ACHN (cell line): ENCODE measurements around the gene OR10K2.
"Not testable (repeated sequence)": the region's sequence is repeated elsewhere in the genome, so short reads cannot be mapped to it uniquely, and the experiment has no call there.

Experiments
- DNase-seq: peaks from one replicate; pipeline ENCODE4 v3.0.0-alpha.2; 2015
- in situ Hi-C: cut with HindIII; loops from 2 replicates; pipeline ENCODE4 v1.10.0; 2017; ENCODE audit warnings: low sequenced_read_pairs, low pct_ligation_motif_present, low pct_unique_long_range_greater_than_20kb

OR10K2 gene, protein sequence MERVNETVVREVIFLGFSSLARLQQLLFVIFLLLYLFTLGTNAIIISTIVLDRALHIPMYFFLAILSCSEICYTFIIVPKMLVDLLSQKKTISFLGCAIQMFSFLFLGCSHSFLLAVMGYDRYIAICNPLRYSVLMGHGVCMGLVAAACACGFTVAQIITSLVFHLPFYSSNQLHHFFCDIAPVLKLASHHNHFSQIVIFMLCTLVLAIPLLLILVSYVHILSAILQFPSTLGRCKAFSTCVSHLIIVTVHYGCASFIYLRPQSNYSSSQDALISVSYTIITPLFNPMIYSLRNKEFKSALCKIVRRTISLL

DNA sequence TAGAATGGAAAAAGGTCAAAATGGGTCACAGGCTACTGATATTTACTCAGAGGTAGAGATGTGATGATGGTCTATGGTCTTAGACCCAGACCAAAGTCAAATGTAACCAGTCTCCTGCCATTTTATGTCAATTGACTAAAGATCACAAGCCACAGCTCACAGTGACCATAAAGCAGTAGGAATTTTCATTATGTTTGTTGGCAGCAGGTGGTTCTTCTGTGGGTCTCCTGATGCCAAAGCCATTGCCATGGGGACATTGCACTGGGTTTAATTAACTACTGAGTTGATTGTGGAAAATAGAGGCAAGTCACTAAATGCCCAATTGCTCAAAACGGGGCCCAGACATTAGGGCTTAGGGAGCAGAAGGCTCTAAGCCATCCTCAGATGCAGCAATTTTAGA lies at the start of gene OR10K2:
OR10K2 (minus strand) TSS at position 101 of the 400 bp plus-strand sequence. CDS start 5,371 bp downstream, outside the sequence.
- no peak for DNase-seq
- in situ Hi-C loops: no loop called here

DNA sequence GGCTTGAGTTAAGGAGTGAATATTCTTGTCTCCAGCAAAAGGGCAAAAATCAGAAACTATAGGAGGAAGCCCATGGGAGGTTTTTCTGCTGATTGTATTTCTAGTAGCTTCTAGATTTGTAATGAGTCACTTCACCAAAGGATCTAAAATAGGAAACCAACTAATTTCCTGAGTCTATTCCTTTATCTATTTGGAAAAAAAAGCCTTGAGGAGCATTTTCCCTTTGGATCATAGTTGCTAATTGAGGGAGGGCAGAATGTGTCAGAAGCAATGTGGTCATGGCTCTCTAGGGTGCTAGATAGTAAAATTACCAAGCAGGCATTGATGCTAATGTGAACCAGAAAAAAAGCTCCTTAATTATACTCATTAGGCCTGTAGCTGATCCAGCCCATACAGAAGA lies 45.9 kb upstream of the OR10K2 start, which contains the start of gene OR10R2:
OR10R2 (plus strand) TSS at position 301 of the 400 bp plus-strand sequence. CDS start 106 bp downstream, outside the sequence.
- no peak for DNase-seq
- in situ Hi-C loops: no loop called here

DNA sequence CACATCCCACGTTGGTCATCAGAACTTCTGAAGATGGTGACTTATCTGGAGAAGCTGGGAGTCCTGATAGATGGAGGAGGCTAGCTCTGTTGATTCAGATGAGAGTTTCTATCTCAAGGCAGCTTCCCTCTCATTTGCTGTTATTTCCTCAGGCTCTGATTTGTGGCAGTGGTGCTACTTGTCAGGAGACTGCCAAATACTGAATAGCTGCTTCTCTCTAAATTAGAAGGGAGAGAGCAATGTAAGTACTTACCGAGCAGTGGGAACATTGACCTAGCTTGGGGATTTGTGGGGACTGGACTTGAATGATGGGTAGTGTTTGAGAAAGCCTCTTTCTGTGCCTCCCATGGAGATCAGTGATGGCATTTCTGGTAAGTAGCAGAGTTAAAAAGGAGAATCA lies 35.5 kb upstream of the OR10K2 start, which contains the start of gene OR10K1:
OR10K1 (plus strand) TSS at position 301 of the 400 bp plus-strand sequence. CDS start 3,728 bp downstream, outside the sequence.
- in situ Hi-C loops: no loop called here

DNA sequence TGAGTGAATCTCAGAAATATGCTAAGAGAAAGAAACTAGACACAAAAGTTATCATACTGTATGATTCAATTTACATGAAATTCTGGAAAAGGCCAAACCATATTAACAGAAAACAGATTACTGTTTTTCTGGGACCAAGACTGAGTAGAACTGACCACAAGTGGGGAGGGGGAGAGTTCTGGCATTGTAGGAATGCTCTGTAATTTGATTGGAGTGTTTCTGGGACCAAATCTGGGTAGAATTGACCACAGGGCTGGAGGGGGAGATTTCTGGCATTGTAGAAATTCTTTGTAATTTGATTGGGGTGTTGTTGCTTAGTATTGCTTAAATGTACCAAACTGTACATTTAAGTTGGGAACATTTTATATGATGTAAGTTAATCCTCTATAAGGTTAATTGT lies 32.2 kb upstream of the OR10K2 start:
- DNase-seq: no peak
- in situ Hi-C loops: no loop called here

More for the DNA sequence above, 35.5 kb upstream of the OR10K2 start, which contains the start of gene OR10K1:
- no peak for DNase-seq

DNA sequence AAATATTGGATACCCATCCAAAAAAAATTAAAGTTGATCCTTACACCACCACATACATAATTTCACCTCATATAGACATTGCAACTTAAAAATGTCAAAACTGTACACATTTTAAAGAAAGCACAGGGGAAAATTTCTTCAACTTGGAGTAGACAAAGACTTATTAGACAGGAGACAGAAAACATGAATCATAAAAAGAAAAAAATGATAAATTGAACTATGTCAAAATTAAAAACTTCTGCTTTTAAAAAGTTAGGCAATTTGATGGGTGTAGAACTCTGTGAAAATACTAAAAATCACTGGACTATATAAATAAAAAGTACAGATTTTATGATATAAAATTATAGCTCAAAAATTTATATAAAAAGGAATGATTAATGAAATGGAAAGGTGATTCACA lies 31.2 kb upstream of the OR10K2 start:
- no peak for DNase-seq
- in situ Hi-C loops: no loop called here

DNA sequence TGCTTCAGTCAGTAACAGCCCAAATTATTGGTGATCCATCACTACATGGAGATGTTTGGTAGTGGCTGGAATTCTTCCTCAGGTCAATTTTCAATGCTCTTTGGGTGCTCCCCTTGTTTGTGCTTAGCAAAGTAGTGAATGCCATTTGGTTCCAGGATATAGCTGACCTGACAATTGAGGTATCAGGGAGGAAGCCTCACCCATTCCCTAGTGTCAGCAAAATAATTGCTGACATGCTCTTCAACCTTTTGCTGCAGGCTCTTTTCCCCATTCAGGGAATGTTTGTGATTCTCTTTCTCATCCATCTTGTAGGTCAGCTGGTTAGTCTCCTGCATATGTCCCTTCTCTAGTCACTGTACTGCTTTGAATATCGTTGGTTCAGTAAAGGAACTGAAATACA lies 28.5 kb upstream of the OR10K2 start:
- in situ Hi-C loops: no loop called here

DNA sequence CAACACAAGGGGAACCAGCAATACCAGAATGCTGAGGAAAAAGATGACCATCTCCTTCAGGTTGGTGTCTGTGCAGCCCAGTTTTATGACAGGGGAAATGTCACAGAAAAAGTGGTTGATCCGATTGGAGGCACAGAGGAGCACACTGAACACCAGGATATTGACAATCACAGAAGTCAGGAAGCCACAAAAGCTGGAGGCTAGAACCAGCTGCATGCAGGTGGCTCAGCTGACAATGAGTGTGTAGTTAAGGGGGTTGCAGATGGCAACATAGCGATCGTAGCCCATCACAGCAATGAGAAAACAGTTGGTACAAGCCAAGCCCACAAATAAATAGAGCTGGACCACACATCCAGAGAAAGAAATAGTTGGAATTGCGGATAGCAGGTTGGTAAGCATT lies 19.3 kb upstream of the OR10K2 start:
- DNase-seq: no peak
- in situ Hi-C loops: no loop called here

More for the DNA sequence above, 28.5 kb upstream of the OR10K2 start:
- no peak for DNase-seq

DNA sequence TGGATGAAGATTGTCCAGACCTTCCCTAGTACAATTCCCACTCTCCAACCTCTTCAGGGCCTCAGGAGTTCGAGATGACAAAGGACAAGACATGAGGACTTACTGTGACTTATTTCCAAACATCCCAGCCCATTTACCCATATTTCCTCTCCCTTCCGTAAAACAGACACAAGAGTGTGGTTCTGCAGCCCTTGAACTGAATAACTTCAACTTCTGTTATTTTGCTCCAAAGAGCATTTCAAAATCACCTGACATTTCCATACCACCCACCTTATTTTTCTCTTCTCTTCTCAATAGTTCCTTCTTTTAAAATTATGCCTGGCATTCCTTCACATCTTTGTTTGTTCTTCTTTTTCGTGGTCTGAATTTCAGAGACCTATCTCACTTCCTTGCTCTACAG lies 8.7 kb upstream of the OR10K2 start:
- no peak for DNase-seq
- in situ Hi-C loops: no loop called here

DNA sequence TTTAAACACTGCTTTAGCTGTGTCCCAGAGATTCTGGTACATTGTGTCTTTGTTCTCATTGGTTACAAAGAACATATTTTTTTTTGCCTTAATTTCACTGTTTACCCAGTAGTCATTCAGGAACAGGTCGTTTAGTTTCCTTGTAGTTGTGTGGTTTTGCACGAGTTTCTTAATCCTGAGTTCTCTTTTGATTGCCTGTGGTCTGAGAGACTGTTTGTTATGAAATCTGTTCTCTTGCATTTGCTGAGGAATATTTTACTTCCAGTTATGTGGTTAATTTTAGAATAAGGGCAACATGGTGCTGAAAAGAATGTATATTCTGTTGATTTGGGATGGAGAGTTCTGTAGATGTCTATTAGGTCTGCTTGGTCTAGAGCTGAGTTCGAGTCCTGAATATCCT lies 4.1 kb upstream of the OR10K2 start:
- DNase-seq, in situ Hi-C loops: not testable (repeated sequence)

DNA sequence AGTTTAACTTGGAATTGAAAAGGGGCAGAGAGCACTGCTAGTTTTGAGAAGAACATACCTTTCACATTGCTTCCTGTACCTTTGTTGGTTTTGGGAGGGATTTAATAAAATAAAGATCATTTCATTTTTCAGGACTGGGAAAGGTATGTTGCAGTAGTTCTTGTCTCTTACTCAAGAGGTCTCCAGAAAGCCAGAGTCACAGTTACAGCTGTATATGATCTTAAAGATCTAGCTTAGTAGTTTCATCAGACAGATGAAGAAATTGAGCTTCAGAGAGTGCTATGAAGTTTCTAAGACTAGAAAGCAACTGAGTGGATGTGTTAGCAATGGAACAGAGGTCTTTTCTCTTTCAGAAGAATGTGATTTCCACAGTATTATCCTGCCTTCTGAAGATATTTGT lies 1.0 kb downstream of the OR10K2 start:
- DNase-seq: no peak
- in situ Hi-C loops: no loop called here

DNA sequence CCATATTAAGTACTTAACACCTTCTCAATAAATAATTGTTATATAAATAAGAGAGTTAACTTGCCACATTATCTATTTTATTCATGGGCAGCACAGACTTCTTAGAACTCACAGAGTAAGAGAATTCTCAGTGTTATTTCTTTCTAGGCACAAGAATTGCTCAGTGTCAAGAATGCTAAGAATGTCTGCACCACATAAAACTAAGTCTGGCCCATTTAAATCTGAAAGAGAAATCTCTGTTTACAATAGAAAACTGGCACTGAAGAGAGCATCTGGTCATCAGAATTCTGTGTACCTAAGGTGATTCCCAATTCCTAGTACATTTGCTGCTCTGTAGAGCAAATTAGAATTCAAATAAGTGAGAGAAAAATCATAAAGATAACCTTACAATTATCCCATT lies 3.8 kb downstream of the OR10K2 start:
- in situ Hi-C loops: no loop called here
- no peak for DNase-seq

DNA sequence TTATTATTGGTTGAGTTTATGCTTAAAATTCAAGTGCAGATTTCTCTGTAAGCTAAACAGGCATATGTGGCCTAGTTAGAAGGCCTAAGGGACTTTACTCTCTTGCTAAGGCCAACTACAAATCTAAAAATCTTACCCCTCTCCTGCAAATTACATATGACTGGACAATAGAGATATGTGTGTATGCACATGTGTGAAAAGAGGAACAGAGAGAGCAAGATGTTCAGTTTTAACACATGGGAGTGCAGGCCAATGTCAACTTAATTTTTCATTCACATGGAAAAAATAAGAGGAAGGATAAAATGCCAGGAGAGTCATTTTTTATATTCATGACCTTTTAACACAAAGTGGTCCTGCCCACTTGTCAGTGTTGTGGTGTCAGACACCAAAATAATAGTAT lies 8.5 kb downstream of the OR10K2 start:
- in situ Hi-C loops: no loop called here
- DNase-seq: no peak

DNA sequence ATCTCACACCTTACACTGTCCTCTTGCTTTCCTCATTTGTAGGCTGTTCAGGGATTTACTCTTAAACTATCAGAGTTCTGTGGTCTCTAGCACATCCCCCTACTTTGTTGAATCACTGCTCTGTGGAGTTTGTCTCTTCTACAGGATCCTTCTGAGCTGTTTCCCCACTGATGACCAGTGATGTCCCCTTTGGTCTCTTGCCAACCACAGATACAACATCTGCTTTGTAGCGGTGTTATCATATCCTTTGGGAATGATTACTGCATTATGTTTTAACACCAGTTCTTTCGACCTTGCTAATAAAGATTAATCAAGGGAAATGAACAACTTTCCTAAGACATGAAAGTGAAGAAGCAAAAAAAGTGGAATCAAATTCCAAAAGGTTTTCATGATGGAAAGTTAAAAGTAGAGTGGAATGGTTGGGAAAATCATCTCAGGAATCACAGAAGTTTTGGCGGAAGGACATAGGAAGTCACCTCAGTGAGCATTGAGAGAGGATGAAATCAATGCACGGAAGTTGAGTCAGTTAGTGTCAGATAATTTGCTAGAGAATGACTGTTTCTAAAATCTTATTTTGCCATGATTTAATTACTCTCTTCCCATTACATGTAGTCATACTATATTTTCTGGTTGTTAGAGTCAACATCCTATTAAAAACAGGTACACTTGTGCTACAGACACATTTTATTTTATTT lies 11.2 kb downstream of the OR10K2 start:
- no peak for DNase-seq
- in situ Hi-C loops: no loop called here

DNA sequence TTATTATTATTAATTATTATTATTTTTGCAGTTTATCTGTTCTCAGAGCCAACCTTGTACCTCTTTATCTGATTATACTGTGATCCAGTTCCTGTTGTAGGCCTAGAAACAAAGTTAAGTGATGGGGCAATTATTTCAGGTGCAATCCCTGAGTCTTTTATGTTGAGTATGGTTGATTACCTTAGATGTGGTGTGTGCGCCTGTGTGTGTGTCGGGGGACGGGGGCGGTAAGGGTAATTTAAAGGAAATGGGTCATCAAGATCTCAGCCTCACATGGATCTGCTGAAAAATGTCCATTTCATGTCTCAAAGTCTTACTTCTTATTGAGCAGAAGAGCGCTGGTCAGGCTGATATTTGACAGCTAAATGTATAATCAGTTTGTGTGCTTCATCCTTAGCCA lies 18.9 kb downstream of the OR10K2 start:
- DNase-seq: no peak
- in situ Hi-C loops: no loop called here

DNA sequence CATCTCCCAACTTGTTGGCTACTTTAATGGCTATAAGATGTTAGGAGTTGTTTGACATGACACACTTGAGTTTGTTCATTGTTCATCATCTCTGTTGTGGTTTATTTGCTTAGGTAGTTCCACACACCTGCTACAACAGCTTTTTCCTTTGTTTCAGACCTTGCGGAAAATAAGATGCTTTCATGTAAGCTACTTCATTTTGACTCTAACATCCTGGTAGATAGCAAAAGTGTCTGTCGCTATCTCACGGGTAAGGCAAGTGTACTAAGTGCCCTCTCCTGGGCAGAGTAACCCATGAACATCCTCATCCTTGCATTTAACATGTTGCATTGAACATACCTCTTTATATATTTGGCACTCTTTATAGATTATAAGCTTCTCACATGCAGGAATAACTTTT lies 25.2 kb downstream of the OR10K2 start:
- in situ Hi-C loops: no loop called here
- no peak for DNase-seq

DNA sequence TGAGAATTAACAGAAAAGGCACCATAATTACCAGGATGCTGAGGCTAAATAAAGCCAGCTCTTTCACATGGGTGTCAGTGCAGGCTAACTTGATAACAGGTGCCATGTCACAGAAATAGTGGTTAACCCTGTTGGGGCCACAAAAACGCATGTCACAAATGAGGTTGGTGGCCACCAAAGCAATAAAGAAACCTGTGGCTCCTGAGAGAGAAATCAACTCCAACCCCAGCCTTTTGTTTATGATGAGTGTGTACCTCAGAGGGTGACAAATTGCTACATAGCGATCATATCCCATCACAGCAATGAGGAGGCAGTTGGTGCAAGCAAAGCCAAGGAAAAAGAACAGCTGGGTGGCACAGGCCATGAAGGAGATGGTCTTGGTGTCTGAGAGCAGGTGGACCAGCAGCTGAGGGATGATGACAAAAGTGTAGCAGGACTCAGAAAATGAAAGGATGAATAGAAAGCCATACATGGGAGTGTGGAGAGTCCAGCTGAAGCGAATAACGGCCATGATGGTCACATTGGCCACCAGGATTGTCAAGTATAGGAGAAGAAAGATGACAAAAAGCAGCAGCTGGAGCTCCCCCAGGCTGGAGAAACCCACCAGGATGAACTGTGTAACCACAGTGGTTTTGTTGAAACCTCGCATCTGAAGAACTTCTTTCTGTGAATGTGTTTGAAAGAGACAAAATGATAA lies 27.1 kb downstream of the OR10K2 start, which contains the start of gene OR10T2:
OR10T2 (minus strand) TSS at position 649 of the 697 bp plus-strand sequence; CDS start at position 649, 0 bp downstream.
- in situ Hi-C loops: no loop called here

DNA sequence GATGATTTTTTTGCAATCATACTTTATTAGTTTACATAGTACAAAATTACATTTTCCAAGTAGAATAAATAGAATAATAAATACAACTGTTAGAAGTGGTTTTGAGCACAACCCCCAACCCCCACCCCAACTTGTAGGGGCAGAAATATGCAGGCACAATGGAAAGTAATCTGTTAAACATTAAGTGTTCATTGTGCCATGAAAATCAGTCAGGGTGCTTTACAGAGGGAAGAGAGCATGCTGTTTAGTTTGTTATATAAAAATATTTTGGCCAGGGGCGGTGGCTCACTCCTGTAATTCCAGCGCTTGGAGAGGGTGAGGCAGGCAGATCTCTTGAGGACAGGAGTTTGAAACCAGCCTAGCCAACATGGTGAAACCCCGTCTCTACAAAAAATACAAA lies 29.4 kb downstream of the OR10K2 start:
- in situ Hi-C loops: no loop called here
- no peak for DNase-seq

More for the DNA sequence above, 27.1 kb downstream of the OR10K2 start, which contains the start of gene OR10T2:
- DNase-seq: no peak

DNA sequence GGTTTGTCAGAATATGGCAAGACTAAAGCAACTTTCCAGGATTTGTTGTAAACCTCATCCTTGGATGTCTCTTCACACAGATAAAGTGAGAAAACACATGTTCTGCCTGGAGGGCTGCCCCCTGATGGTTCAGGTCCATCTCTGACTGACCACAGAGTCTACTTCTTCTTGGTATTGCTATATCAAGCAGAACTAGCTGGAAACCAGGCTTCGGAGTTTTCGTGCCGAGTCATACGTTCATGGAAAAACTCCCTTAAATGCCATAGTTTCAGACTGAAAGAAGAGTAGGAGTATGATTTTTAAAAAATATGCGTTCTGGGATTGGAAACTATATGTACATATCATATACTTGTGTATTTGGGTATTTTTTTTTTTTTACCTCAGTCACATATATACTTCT lies 32.6 kb downstream of the OR10K2 start:
- no peak for DNase-seq
- in situ Hi-C loops: no loop called here

DNA sequence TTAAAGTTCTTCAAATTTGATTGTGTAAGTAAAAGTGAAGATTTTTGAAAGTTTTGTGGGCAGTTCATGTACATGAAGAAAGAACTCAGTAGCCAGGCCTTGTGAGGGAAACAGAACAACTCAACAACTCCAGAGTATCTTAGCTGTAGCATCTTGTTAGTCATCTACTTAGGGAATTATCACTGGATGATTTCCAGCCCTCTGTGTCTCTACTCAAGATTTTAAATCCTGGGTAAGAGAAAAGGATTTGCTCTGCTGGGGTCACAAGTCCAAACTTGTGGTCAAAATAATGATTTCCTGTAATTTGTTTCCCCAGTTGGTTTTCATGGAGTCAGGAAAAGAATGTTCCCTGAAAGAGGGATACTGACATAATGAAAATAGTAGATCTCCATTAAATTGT lies 34.9 kb downstream of the OR10K2 start:
- in situ Hi-C loops: no loop called here
- DNase-seq: no peak
